ENCODE measurements around the gene CHST3.
A peak's percentile ranks its signal among the peaks of the same experiment; 100 is the strongest.

CHST3 gene

DNA sequence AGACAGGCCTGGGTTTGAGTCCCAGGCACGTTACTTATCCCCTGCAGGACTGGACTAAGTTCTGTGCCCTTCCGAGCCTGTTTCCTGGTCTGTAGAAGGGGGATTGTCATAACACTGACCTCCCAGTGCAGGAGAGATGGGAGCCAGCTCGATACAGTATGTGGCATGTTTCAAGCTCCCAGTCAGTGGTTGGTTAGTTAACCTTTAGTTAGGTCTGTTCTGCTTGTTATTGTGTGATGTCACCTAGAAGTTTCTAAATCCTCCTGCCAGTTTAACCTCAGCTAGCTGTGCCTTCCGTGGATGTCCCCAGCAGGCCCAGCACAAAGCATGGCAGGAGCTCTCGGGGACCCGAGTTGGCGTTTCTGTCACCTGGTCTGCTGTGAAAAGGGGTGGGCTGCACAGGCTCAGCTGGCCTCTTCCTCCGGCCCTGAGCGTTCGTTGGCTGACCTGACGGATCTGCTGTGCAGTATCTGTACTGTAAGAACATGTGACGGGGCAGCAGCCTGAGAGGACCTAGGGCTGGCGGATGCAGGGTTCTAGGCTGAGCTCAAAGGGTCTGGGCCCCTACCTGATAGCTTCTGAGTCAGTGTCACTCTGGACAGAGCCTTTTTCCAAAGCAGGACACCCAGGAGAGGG lies 71.2 kb downstream of the CHST3 start:
- no peak for DNase-seq

DNA sequence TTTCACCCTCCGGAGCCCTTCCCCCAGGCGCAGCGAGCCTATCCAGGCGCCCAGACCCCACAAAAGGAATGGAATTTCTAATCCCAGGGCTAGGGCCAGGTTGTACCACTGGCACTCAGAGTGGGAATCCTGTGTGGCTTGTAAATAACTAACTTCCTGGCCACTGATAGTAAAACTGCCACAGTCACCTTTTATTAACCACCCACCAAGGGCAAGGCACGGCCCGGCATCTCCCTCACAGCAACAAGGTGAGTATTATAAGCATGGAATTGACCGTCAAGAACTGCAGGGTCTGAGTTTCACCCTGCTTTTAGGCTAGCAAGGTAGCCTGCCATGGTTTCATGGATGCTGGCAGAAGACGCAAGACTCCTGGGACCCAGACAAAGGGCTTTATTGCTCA lies 73.1 kb downstream of the CHST3 start:
- no peak for DNase-seq

- no peak for DNase-seq
Observed at GRCh38 chr10:72037811-72038210, 73.6 kb downstream of the CHST3 start.

- DNase-seq = no peak
Observed at GRCh38 chr10:72038458-72039001, 74.3 kb downstream of the CHST3 start.

- no peak for DNase-seq
Observed at GRCh38 chr10:72039377-72039776, 75.2 kb downstream of the CHST3 start.

- no peak for DNase-seq
Observed at GRCh38 chr10:72041491-72041890, 77.3 kb downstream of the CHST3 start.

DNA sequence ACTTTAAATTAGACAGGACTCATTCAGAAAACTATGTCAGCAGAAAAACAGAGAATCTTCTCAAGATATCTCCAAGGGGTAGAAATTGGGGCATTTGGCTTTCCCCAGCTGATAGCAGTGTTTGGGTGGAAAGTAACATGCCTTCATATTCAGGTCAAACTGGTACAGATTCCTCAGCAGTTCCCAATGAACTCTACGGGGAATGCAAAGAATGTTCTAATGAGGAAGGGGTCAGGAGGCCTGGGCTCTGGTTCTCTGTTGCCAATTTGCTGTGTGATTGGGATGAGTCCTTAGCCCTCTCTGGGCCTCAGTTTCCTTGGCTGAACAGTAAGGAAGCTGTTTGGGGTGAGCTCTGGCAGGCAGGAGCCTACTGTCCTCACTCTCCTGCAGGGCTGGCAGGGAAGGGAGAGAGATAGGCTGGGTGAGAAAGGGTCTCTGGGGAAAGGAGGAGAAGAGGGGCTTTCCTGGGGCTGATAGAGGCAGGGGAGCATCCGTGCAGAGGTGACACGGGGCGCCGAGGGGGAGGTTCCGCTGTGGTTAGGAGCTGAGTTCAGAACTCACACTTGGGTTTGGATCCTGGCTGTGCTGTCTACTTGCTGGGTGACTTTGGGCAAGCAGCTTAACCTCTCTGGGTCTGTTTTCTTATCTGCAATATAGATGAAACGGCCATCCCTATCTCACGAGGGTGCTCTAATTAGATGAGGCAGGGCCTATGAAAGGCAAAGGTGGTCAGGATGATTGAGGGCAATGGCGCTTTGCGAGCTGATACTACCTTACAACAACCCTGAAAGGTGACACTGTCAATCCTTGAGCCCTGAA lies 79.0 kb downstream of the CHST3 start:
- no peak for DNase-seq

DNA sequence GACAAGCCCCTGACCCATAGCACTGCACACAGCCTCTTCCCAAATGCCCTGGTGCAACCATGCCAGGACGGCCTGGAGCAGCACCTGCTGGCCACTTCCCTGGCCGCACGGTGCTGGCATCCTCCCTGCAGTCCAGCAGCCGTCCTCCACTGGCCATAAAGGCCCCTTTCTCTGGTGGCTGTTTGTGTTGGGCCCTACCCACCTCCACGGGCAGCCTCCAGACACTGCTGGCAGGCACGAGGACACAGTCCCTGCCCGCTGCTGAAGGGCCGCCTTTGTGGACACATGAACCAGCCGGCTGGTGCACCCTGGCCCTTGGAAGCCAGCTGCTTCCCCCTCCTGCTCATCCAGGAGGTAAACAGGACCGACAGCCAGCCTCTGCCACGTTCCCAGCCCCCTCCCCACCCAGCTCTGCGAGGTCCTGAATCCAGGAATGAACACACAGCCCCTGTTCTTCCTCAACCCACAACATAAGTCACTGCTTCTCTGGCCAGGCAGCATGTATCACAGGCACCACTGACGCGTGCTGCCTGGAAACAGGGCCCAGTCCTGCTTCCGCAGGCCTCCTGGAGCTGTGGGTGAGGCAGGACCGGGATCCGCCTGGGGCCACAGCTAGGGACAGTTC lies 80.3 kb downstream of the CHST3 start:
- DNase-seq = no peak

DNA sequence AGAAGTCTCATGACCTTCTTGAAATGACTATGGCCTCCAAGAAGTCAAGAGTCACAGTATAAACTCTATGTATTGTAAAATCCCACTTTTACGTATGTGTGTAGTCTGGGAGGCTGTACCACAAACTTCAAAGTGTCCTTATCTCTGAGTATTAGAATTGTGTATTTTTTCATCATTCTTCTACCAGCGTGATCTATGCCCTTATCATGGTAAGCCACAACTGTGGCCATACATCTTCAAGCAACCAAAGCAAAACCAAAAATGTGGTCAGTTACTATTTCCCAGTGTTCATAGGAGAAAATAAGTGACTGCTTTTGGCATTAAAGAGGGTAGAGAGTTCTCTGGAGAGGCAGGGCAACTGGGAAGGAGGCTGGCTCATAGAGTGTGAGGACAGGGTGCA lies 81.4 kb downstream of the CHST3 start:
- no peak for DNase-seq

- DNase-seq = peak; percentile 94
Observed at GRCh38 chr10:72048450-72049124, 84.4 kb downstream of the CHST3 start.

GRCh38 chr10:72049472-72049871 lies 85.3 kb downstream of the CHST3 start:
- DNase-seq = no peak

GRCh38 chr10:72049969-72050781 lies 86.0 kb downstream of the CHST3 start:
- DNase-seq = no peak

- DNase-seq = no peak
Observed at GRCh38 chr10:72050873-72051272, 86.7 kb downstream of the CHST3 start.

GRCh38 chr10:72053690-72054089 lies 89.5 kb downstream of the CHST3 start:
- no peak for DNase-seq

DNA sequence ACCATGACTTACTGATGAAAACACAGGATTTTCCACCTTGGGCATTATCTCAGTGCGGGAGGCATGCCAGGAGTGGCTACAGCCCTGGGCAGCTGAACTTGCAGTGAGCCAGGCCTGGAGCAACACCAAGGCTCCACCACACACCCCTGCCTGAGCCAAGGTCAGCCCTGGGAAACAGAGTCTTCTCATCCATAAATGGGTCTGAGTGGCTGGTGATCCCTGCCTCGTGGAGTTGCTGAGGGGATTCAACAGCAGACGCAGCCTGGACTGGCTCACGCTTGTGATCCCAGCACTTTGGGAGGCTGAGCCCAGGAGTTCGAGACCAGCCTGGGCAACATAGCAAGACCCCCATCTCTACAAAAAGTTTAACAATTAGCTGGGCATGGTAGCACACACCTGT lies 91.9 kb downstream of the CHST3 start:
- no peak for DNase-seq

- DNase-seq = no peak
Observed at GRCh38 chr10:72056932-72057751, 92.9 kb downstream of the CHST3 start.

DNA sequence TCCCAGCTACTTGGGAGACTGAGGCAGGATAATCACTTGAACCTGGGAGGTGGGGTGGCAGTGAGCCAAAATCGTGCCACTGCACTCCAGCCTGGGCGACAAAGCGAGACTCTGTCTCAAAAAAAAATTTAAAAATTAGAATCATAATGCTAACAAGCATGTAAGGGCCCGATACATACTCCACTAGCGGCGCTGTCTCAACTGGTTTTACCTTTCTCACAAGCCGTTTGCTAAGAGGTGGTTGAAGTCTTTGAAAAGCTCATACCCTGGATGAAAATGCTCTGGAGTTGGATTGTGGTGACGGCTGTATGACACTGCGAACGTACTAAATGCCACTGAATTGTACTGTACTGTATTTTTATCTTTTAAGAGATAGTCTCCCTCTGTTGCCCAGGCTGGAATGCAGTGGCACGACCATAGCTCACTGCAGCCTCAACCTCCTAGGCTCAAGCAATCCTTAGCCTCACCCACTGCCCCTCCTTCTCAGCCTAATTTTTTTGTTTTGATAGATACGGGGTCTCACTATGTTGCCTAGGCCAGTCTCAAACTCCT lies 94.2 kb downstream of the CHST3 start:
- DNase-seq = no peak

GRCh38 chr10:72058989-72059842 lies 95.0 kb downstream of the CHST3 start:
- DNase-seq = no peak

DNA sequence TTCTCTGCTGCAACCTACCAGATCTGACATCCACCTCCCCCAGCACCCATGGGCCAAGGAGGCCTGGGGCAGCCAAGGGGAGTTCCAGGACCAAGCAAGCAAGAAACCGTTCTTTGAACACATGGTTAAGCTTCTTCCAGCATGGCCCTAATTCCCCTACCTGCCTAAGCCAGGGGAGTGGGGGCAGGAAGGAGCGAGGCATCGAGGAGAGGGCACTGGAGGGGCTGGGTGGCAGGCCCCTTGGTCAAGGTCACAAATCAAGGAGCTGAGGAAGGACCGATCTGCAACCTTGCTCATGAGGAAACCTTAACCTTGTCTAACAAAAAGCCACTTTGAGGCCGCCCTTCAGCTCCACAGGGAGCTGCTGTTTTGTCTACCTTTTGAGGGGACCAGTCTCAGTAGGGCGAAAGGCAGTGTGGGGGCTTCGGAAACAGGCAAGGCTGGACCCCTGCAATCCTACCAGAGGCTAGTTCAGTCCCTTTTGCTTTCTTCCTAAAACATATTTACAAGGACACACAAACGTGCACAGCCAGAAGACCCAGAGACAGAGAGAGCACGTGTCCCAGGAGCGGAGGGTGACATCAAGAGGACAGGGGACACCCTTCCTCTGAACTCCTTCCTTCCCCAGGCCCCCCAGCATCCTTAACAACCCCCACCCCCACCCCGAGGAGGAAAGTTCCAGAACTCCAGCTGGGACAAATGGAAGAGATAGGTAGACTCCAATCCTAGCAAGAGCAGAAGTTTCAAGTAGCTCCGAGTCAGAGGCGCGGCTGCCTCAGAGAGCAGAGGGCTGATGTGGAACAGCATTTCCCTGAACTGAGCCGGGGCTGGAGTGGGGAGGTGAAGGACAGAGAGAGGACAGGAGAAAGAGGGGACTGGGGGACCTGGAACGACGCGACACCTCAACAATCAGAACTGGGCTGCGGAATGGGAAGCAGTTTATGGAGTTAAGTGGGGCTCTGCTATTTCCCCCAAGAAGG lies 95.9 kb downstream of the CHST3 start:
- DNase-seq = no peak

All from NCI-H1694 (cell line).